Endothelial cell (in vitro differentiated cells): ENCODE measurements around the gene MYLK2. TPM values are rescaled to one million over a fixed set of nuclear protein-coding genes. Genes with fewer than 3 reads are reported as not detected.

Source experiments
- DNase-seq: peaks from one replicate; pipeline ENCODE4 v3.0.0; 2021; ENCODE audit warnings: low spot score
- H3K27ac Mint-ChIP-seq: one replicate; pipeline ENCODE4 v1.8.0; 2021; ENCODE audit warnings: mixed read lengths, inconsistent platforms; ENCODE audit not compliant: unreplicated experiment
- H3K27me3 Mint-ChIP-seq: one replicate; pipeline ENCODE4 v1.8.0; 2021; ENCODE audit warnings: mild to moderate bottlenecking, moderate library complexity, mixed read lengths, inconsistent platforms; ENCODE audit not compliant: unreplicated experiment
- H3K36me3 Mint-ChIP-seq: one replicate; pipeline ENCODE4 v1.8.0; 2021; ENCODE audit warnings: mild to moderate bottlenecking, low read depth, mixed read lengths, inconsistent platforms; ENCODE audit not compliant: unreplicated experiment
- H3K4me1 Mint-ChIP-seq: one replicate; pipeline ENCODE4 v1.8.0; 2021; ENCODE audit warnings: mild to moderate bottlenecking, mixed read lengths, inconsistent platforms; ENCODE audit not compliant: unreplicated experiment
- H3K4me3 Mint-ChIP-seq: one replicate; pipeline ENCODE4 v1.8.0; 2021; ENCODE audit warnings: mild to moderate bottlenecking, mixed read lengths, inconsistent platforms; ENCODE audit not compliant: unreplicated experiment
- H3K9me3 Mint-ChIP-seq: one replicate; pipeline ENCODE4 v1.8.0; 2021; ENCODE audit warnings: mixed read lengths, inconsistent platforms; ENCODE audit not compliant: unreplicated experiment
- CTCF ChIP-seq: fragments of 200-600 bp; sonication (generic); IDR thresholded peaks from one replicate; pipeline ENCODE4 v1.5.0; 2021; ENCODE audit warnings: antibody characterized with exemption; ENCODE audit not compliant: unreplicated experiment
- total RNA-seq: library from RNA; stranded (reverse); fragmentation: NEBNext Ultra II Directional; extraction: Animal tissue kit (Norgen Biotek cat#: 25700); gene quantifications from one replicate; pipeline ENCODE4 v1.2.1, GENCODE V29; 2021; ENCODE audit not compliant: unreplicated experiment

Gene MYLK2
- total RNA-seq, 1 donor from 2014 or later, result 1.7 TPM

DNA sequence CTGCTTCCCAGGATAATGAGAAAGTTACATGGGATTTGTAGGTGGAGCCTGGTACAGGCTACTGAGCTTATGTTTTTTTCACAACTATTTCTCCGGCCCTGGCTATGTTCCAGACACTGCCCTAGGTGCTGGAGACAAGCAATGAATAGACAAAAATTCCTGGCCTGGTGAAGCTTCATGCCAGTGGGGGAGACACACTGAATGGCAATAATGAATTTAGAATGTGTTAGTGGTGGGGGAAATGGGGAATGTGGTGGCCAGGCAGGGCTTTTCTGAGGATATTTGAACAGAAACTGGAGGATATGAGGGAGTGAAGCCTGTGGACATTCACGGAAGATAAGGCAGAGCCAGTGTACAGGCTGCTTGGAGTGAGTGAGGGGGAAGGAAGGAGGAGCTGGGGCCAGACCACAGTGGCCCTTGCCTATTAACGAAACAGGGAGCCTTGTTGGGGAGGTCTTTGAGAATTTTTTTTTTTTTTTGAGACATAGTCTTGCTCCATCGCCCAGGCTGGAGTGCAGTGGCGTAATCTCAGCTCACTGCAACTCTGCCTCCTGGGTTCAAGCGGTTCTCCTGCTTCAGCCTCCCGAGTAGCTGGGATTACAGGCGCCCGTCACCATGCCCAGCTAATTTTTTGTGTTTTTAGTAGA lies 19.6 kb downstream of the MYLK2 start:
- no peaks in the 10 kb centered on the region for H3K36me3 Mint-ChIP-seq
- no peak overlapping the region for H3K4me3 Mint-ChIP-seq
- DNase-seq, result no peak
- TF ChIP-seq CTCF, result no peak
- H3K9me3 Mint-ChIP-seq, result no peaks in the 10 kb centered on the region
- H3K27ac Mint-ChIP-seq, result no peak overlapping the region
- peaks cover 2% of the 10 kb centered on the region for H3K27me3 Mint-ChIP-seq
- peaks cover 21% of the 10 kb centered on the region for H3K4me1 Mint-ChIP-seq

GRCh38 chr20:31839782-31840487 lies 20.8 kb downstream of the MYLK2 start:
- no peak overlapping the region for H3K27ac Mint-ChIP-seq
- no peak overlapping the region for H3K4me3 Mint-ChIP-seq
- no peaks in the 10 kb centered on the region for H3K9me3 Mint-ChIP-seq
- TF ChIP-seq CTCF, result no peak
- no peaks in the 10 kb centered on the region for H3K36me3 Mint-ChIP-seq
- H3K27me3 Mint-ChIP-seq, result peaks cover 4% of the 10 kb centered on the region
- no peak for DNase-seq
- H3K4me1 Mint-ChIP-seq, result peaks cover 24% of the 10 kb centered on the region

DNA sequence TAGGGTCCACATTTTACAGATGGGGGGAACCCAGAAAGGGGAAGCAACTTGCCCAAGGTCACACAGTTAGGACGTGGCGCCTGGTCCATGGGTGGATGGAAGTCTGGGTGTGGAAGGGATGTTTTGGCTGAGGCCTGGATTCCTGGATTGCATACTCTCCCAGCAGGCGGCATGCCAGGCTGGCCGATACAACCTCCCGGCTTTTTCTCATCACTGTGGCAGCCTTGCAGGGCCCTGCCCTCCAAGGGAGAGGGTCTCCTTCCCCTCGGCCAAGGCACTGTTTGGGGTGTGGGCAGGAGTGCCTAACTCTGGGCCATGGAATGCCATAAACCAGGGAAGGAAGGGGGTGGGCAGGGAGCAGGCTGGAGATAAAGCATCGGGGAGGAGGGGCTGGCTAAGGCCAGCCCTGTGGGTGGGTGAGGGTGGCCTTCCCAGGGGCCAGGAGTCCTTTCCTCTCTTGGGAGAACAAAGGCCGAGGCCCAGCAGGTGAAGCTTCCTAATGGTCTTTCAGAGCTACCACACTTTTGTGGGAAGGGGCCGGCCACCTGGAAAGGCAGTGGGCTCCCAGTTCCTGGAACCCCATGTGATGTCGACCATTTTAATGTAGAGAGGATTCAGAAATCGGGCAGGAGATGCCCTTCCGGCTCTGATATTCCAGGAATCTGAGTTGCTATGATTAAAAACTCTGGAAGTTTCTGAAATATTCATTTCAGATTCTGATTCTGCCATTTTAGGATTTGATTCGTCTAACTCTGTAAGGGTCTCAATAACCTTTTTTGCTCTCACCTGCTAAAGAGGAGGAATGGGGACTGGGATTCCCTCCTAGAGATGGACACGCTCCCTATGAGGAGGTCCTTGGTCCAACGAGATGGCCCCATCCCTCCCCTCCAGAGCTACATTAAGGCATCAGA lies 22.0 kb downstream of the MYLK2 start:
- H3K27ac Mint-ChIP-seq, result no peak overlapping the region
- no peak for TF ChIP-seq CTCF

GRCh38 chr20:31841928-31842327 lies 22.8 kb downstream of the MYLK2 start:
- no peak for TF ChIP-seq CTCF
- Mint-ChIP-seq H3K36me3 (no peaks in the 10 kb centered on the region), H3K27me3 (peaks cover 4% of the 10 kb centered on the region), H3K4me3 (no peak overlapping the region), H3K27ac (no peak overlapping the region), H3K9me3 (no peaks in the 10 kb centered on the region), H3K4me1 (peaks cover 24% of the 10 kb centered on the region)
- DNase-seq, result no peak

More for the DNA sequence above, 22.0 kb downstream of the MYLK2 start:
- no peaks in the 10 kb centered on the region for H3K36me3 Mint-ChIP-seq
- no peaks in the 10 kb centered on the region for H3K9me3 Mint-ChIP-seq
- peaks cover 24% of the 10 kb centered on the region for H3K4me1 Mint-ChIP-seq
- peaks cover 4% of the 10 kb centered on the region for H3K27me3 Mint-ChIP-seq
- DNase-seq, result no peak
- H3K4me3 Mint-ChIP-seq, result no peak overlapping the region
